Activated effector memory CD4-positive, alpha-beta T cell treated with Interleukin-2 at 50 U/mL for 16 hours (primary cell): ENCODE results near the gene DALRD3.
A peak's percentile ranks its signal among the peaks of the same experiment; 100 is the strongest.
"Not testable (repeated sequence)": the region's sequence is repeated elsewhere in the genome, so short reads cannot be mapped to it uniquely, and the experiment has no call there.

Experiments
- DNase-seq: peaks from one replicate; pipeline ENCODE4 v3.0.0-alpha.2; 2020

The DALRD3 gene

GRCh38 chr3:49021213-49021812 lies 2.9 kb upstream of the DALRD3 start:
- peak; percentile 97 for DNase-seq

GRCh38 chr3:49020330-49021212 lies 2.2 kb upstream of the DALRD3 start:
- DNase-seq = peak; percentile 10

- no peak for DNase-seq
These were observed 1.6 kb upstream of the DALRD3 start for GRCh38 chr3:49019941-49020329.

GRCh38 chr3:49018707-49019006 lies 277 bp upstream of the DALRD3 start:
- no peak for DNase-seq

GRCh38 chr3:49017229-49017970 lies 980 bp downstream of the DALRD3 start:
- no peak for DNase-seq

- no peak for DNase-seq
These were observed 1.8 kb downstream of the DALRD3 start for GRCh38 chr3:49016414-49017228.

GRCh38 chr3:49015765-49016164 lies 2.6 kb downstream of the DALRD3 start:
- DNase-seq = no peak

- no peak for DNase-seq
These were observed 3.3 kb downstream of the DALRD3 start for GRCh38 chr3:49015072-49015471.

GRCh38 chr3:49013738-49014660 lies 4.4 kb downstream of the DALRD3 start:
- DNase-seq = no peak

- DNase-seq = no peak
These were observed 5.2 kb downstream of the DALRD3 start for GRCh38 chr3:49013113-49013737.

- DNase-seq = no peak
These were observed 5.9 kb downstream of the DALRD3 start for GRCh38 chr3:49012441-49013017.

- no peak for DNase-seq
These were observed 9.0 kb downstream of the DALRD3 start for GRCh38 chr3:49009396-49009795.

GRCh38 chr3:49008627-49009026 lies 9.8 kb downstream of the DALRD3 start:
- DNase-seq = not testable (repeated sequence)

- peak; percentile 82 for DNase-seq
These were observed 10.4 kb downstream of the DALRD3 start for GRCh38 chr3:49007771-49008528.

- peak; percentile 95 for DNase-seq
These were observed 11.2 kb downstream of the DALRD3 start, which contains the start of gene WDR6 for GRCh38 chr3:49007068-49007770. TSS of gene WDR6 (plus strand) at chr3:49007391. CDS start at chr3:49007432, 41 bp downstream.

- no peak for DNase-seq
These were observed 11.8 kb downstream of the DALRD3 start for GRCh38 chr3:49006408-49007067.

- DNase-seq = no peak
These were observed 12.4 kb downstream of the DALRD3 start for GRCh38 chr3:49005998-49006397.

GRCh38 chr3:49005303-49005680 lies 13.1 kb downstream of the DALRD3 start:
- DNase-seq = no peak
